Measurements from ENCODE around the gene ALOX5. TPM values are rescaled to one million over a fixed set of nuclear protein-coding genes. Genes with fewer than 3 reads are reported as not detected.

The ALOX5 gene
- total and polyA plus RNA-seq, 4 donors = 2.9 to 16.9 (median 8.4) TPM

- TF ChIP-seq REST (IDR thresholded peaks at IDR 0.05) = no peak
- TF ChIP-seq YY1 (IDR thresholded peaks at IDR 0.05) = no peak
- no peak for TF ChIP-seq EGR1 (IDR thresholded peaks at IDR 0.05; ENCODE audit: low read depth in 2 of 2)
- no peak for TF ChIP-seq JUND (IDR thresholded peaks at IDR 0.05)
- TF ChIP-seq TAF1 (conservative IDR thresholded peaks at IDR 0.05) = no peak
- no peak for TF ChIP-seq NR2F2 (IDR thresholded peaks at IDR 0.05)
- no peak for TF ChIP-seq RXRA (IDR thresholded peaks at IDR 0.05)
- TF ChIP-seq RAD21 (IDR thresholded peaks at IDR 0.05) = no peak
- TF ChIP-seq CTCF (IDR thresholded peaks at IDR 0.05; ENCODE audit: low read depth, low read length, missing input control) = no peak
Observed at GRCh38 chr10:45432700-45433472, 58.9 kb downstream of the ALOX5 start (continued).

- H3K36me3 ChIP-seq (ENCODE audit: control insufficient read depth in 4 of 4, insufficient read depth in 3 of 4, low read depth in 1 of 4, low read length in 3 of 4) = no peaks in the 10 kb centered on the region
- TF ChIP-seq FOXA2 (IDR thresholded peaks at IDR 0.05) = no peak
- no peak for TF ChIP-seq HNF4G (IDR thresholded peaks at IDR 0.05)
- TF ChIP-seq JUND (IDR thresholded peaks at IDR 0.05) = no peak
- TF ChIP-seq MAX (IDR thresholded peaks at IDR 0.05) = no peak
- no peak for TF ChIP-seq NR2F2 (IDR thresholded peaks at IDR 0.05)
- no peak for TF ChIP-seq REST (IDR thresholded peaks at IDR 0.05)
- TF ChIP-seq SP1 (IDR thresholded peaks at IDR 0.05) = no peak
- TF ChIP-seq RXRA (IDR thresholded peaks at IDR 0.05) = no peak
- no peak for TF ChIP-seq CTCF (IDR thresholded peaks at IDR 0.05; ENCODE audit: low read depth, low read length, missing input control)
- TF ChIP-seq FOXA1 (IDR thresholded peaks at IDR 0.05) = no peak
- TF ChIP-seq GABPA (IDR thresholded peaks at IDR 0.05 in 1 of 2, conservative IDR thresholded peaks at IDR 0.05 in 1 of 2) = no peak
- no peak for TF ChIP-seq TAF1 (conservative IDR thresholded peaks at IDR 0.05)
- no peak for TF ChIP-seq ATF3 (IDR thresholded peaks at IDR 0.05)
- no peak for TF ChIP-seq ZBTB33 (IDR thresholded peaks at IDR 0.05)
- TF ChIP-seq EGR1 (IDR thresholded peaks at IDR 0.05; ENCODE audit: low read depth in 2 of 2) = no peak
- TF ChIP-seq YY1 (IDR thresholded peaks at IDR 0.05) = no peak
- 74% methylated on average over 8 of the region's 8 CpGs for WGBS
Observed at GRCh38 chr10:45433716-45434469, 59.9 kb downstream of the ALOX5 start.

More at GRCh38 chr10:45433716-45434469, 59.9 kb downstream of the ALOX5 start:
- Histone ChIP-seq H3K27me3 (ENCODE audit: control insufficient read depth in 4 of 4, insufficient read depth in 4 of 4, low read length in 3 of 4) (no peaks in the 10 kb centered on the region), H3K9me3 (ENCODE audit: control insufficient read depth in 4 of 4, low read length in 3 of 4) (no peaks in the 10 kb centered on the region), H3K27ac (ENCODE audit: low read depth in 1 of 2, low read length in 2 of 2) (no peak overlapping the region), H3K4me1 (ENCODE audit: control insufficient read depth in 4 of 4, insufficient read depth in 4 of 4, low read length in 3 of 4) (no peaks in the 10 kb centered on the region), H3K4me3 (ENCODE audit: low read depth in 1 of 3, low read length in 3 of 3) (no peak overlapping the region), H3K9ac (ENCODE audit: low read depth in 1 of 2, low read length in 2 of 2) (no peak overlapping the region)
- DNase-seq (ENCODE audit: low spot score) = no peak
